A673 (cell line): Measurements from ENCODE around the gene IL11.

Experiments
- EZH2 ChIP-seq: fragments of 200-600 bp; sonication (generic); IDR thresholded peaks from 2 replicates; pipeline ENCODE4 v1.6.1; 2017; ENCODE audit warnings: borderline replicate concordance, low read depth, mild to moderate bottlenecking, mixed read lengths, antibody characterized with exemption, low read length; ENCODE audit not compliant: poor library complexity, severe bottlenecking
- TF ChIP-seq, protein P1 (sequence below): fragments of 300-800, 200-600 bp; sonication (generic); conservative IDR thresholded peaks from 2 replicates; pipeline ENCODE4 v1.5.1; 2017; ENCODE audit warnings: low read depth, mild to moderate bottlenecking, antibody characterized with exemption, low read length, moderate library complexity, mixed read lengths

DNA sequence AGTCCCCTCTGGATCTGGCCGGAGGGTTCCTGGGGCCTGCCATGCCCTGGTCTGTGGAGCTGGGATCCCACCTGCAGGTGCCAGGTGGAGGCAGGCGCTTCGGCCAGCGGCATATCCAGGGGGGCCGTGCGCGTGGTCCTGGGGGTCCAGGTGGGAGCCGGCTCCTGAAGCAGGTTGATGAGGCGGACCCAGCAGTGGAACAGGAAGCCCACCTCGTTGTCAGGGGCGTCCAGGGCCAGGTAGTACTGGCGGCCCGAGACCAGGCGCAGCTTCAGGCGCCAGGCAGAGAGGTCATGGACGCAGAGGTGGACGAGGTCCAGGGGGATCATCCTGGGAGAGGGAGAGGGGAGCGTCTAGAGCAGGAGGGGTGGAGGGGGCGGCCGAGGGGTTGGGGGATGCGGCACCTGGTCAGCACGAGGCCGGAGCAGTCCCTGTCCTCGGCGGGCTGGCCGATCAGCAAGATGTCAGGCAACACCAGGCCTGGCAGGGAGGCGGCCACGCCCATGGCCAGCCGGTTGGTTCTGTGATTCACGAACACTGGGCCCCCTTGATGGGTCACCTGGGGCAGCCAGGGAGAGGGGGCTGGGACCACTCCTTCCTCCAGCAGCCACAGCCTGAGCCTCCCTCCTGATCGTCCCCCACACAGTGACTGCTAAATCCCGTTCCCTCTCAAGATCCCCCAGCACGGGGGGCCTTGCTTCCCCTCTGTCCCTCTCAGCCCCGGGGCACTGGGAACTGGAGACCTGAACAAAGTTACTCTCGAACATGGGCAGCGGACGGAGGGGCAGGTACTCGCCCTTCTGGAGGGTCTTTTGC lies 7.9 kb downstream of the IL11 start:
- TF ChIP-seq, protein P1, sequence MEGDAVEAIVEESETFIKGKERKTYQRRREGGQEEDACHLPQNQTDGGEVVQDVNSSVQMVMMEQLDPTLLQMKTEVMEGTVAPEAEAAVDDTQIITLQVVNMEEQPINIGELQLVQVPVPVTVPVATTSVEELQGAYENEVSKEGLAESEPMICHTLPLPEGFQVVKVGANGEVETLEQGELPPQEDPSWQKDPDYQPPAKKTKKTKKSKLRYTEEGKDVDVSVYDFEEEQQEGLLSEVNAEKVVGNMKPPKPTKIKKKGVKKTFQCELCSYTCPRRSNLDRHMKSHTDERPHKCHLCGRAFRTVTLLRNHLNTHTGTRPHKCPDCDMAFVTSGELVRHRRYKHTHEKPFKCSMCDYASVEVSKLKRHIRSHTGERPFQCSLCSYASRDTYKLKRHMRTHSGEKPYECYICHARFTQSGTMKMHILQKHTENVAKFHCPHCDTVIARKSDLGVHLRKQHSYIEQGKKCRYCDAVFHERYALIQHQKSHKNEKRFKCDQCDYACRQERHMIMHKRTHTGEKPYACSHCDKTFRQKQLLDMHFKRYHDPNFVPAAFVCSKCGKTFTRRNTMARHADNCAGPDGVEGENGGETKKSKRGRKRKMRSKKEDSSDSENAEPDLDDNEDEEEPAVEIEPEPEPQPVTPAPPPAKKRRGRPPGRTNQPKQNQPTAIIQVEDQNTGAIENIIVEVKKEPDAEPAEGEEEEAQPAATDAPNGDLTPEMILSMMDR = no peak
- TF ChIP-seq EZH2 = no peak
